ENCODE data around the gene STAT4.

- TF ChIP-seq RCOR1 (IDR thresholded peaks at IDR 0.05; ENCODE audit: low read length): no peak
- TF ChIP-seq, protein P1, sequence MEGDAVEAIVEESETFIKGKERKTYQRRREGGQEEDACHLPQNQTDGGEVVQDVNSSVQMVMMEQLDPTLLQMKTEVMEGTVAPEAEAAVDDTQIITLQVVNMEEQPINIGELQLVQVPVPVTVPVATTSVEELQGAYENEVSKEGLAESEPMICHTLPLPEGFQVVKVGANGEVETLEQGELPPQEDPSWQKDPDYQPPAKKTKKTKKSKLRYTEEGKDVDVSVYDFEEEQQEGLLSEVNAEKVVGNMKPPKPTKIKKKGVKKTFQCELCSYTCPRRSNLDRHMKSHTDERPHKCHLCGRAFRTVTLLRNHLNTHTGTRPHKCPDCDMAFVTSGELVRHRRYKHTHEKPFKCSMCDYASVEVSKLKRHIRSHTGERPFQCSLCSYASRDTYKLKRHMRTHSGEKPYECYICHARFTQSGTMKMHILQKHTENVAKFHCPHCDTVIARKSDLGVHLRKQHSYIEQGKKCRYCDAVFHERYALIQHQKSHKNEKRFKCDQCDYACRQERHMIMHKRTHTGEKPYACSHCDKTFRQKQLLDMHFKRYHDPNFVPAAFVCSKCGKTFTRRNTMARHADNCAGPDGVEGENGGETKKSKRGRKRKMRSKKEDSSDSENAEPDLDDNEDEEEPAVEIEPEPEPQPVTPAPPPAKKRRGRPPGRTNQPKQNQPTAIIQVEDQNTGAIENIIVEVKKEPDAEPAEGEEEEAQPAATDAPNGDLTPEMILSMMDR (IDR thresholded peaks at IDR 0.05): no peak
- no peak for TF ChIP-seq JUND (IDR thresholded peaks at IDR 0.05)
Measured at GRCh38 chr2:190982262-190983034, 168.3 kb downstream of the STAT4 start.
